HG02840 (cell line): ENCODE results near the gene SEC24D.

Experiments used
- ATAC-seq: cut with Tn5 transposase; IDR thresholded peaks from one replicate; pipeline ENCODE4 v1.9.1; 2021; ENCODE audit warnings: mild to moderate bottlenecking, moderate library complexity, moderate number of reproducible peaks; ENCODE audit not compliant: unreplicated experiment, low FRiP score

Gene SEC24D

DNA sequence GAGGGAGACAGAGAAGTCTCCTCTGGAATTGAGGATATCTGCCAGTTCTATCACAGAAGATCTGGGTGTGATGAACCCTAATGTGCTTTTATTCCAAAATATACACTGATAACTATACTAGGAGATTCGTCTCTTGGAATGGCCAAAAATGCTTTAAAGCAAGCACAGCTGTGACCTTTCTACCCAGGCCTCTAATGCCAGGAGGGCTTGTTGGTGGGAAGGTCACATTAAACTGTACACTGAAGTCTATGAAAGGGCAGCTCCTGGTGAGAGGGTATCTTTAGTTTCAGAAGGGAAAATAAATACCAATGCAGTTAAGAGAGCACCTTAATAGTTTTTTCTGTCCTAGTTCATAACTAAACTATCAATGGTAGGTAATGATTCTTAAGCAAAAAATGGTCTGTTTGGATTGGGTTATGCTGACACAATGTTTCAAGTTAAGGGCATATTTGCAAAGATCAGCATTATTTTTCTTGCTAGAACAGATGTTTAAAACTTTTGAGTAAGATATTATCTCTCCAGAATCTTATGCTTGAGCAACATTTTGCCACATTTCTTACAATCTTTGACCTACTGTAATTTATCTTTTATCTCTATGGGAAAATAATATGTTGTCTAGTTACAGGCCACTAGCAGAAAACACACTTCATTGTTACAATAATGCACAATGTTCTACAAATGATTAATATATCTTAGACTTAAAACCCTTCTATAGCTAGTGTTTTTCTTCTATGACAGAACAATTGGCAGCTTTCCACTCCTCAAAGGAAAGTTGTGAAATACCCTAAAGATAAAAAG lies 59.6 kb downstream of the SEC24D start:
- no peak for ATAC-seq

DNA sequence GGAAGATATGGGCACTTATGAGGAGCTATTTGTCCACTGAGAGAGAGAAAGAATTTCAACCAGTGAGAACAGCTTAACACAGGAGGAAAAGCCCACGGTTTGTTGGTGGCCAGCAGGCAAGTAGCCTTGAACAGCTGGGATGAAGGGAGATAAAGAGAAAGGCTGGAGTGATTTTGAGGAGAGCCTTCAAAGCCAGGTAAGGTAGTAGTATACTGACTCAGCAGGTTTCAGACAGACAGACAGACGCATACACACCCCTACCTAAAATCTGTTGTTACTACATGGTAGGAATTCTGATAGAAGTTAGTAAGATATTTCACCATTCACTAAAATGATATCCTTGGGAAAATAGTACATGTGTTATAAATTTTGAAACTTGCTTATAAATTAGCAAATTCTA lies 60.5 kb downstream of the SEC24D start:
- no peak for ATAC-seq

DNA sequence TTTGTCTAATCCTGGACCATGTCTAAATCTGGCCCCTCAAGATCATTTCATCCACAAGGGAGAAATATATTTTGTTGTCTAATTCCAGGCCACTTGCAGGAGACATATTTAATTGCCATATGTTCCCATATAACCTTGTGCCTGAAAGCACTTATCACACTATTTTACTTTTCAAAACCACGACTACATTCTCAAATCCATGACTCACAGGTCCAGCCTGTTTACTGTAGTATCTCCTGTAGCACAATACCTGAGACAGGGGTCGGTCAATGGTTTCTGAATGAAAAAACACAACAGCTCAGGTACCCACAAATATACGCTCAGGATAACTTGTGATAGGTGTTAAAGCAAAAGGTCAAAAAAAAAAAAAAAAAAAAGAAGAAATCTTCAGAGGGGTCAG lies 60.9 kb downstream of the SEC24D start:
- no peak for ATAC-seq

DNA sequence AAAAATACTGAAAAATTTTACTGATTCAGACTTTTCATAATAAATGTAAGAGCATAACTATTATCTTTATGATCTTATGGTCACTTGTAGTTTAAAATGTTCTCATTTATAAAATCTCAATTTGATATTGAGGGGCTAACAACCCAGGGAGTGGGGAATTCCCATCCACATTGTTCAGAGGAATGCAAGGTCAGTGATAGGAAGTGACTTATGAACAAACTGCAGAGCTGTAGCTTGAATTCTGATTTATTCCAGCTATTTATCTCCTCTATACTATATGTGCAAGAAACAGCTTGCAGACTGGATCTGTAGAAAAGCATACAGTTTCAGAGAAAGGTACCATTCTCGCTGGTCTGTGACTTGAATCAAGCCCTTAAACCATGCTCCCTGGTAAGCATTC lies 61.6 kb downstream of the SEC24D start:
- no peak for ATAC-seq

DNA sequence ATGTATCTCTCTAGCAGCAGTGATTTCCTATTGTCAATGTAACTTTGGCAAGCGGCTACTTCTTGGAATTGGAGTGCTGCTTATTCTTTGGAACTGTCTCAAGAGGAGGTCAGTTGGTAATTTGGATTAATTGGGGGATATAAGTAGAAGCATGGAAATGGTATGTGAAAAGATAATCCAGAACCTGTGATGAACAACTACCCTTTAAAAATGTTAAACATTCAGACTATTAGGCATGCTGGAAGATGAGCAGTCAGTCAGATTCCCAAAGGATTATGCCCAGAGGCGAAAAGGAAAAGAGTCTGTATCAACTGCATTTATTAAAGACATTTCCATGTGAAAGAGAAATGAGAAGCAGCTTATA lies 62.5 kb downstream of the SEC24D start:
- ATAC-seq = no peak

DNA sequence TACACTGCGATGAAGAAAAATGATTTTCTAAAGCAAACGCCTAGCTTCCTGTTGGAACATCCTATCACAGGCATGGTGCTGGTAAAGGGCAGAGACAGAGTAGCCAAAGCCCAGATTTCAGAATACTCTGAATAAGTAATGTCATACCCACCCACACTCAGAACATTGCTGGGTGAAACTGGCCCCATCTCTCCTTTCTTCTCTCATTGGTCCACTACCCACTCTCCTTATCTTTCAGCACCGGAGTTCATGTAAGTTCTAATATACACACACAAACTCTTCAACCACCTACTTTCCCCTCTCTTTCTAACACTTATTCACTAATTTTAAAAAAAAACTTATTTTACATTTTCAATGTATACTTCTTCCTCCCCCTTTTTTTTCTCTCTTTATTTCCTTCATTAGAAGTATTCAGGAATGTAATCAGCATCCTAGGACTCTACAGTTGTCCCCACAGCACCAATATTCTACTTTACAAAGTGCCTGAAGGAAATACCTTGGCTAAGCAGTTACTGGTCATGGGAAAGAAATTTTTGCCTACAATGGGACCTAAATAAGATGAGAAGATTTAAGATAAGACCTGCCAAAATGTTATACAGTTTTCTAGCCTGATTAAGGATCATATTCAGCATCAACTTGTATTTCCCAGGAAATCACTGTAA lies 63.0 kb downstream of the SEC24D start:
- ATAC-seq = no peak

DNA sequence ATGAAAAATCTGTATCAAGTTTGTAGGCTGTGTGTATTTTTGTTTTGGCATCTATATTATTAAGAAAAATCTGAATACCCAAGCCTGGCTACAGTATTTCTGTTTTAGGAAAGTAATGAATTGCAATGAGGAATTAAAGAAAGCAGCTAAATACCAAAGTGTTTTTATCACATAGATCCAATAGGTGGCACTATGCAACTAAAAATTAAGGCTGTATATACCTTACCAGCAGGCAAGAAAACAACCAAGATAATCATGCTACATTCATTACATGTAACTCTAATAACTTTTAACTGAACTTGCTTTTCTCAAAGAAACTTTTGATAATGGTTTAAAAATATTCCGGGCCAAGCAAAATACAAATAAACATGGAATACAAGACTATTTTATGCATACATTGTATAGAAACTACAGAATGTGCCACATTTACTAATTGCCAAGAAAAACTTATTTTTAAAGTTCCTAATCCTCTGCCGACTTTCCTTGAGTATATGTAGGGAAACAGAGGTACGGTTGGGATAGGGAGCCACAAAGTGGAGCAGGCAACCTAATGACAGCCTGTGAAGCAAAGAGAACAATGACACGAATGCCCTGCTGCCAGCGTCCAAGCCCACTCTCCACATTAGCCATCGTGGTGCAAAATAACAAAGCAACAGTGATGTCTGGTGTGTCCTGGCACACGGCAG lies 63.7 kb downstream of the SEC24D start:
- ATAC-seq = no peak

DNA sequence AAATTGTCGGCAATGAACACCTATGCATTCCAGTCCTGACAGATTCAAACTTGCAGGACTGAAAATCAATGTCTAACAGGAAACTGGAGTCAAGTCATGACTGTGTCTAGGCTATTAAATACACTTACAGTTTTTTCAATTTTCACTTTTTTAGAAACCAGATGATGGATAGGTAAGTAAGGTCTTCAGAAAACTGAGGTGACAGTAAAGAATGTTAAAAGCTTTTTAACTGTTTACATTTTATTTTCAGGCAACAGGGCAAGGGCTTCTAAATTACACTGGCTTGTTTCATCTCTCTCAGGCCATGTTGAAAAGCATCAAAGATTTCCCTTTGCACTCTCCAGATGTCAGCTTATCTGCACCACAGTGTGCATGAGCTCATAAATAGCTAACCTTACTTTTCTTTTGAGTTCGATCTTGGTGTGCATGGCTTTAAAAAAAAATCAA lies 65.2 kb downstream of the SEC24D start:
- no peak for ATAC-seq

DNA sequence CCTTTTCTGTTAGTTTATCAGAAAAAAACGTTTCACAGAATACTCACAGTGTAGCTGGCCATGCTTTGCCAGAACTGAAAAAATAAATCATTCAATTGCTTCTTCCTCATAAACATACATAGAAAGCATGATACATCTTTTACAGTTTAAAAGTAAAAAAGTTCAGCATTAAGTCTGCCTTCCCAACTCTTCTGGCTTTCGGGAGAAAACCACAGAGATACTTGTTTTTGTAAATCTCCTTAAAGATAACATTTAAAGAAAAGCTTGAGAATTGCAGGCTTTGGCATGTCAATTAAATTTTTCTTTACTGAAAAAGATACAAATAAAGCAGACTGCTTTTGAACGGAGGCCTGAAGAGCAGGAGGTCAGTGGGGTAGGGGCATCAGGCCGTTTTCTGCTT lies 66.8 kb downstream of the SEC24D start:
- no peak for ATAC-seq

DNA sequence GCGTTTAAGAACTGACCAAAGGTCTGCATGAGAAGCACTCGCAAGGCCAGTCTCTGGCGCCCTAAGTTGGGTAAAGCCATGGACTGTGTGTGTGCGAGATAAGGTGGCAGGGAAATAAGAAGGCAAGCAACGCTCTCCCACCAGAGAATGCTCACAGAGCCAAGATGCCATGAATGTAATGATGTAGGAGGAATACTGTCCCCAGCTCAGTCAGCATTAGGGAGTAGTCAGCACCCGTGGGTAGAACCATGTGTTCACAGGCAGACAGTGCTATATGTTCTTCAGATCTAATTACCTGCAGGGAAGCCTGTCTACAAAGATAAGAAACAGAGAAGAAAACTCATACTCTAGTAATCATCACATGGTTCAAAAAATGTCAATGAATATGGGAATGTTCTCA lies 68.8 kb downstream of the SEC24D start:
- ATAC-seq = no peak

DNA sequence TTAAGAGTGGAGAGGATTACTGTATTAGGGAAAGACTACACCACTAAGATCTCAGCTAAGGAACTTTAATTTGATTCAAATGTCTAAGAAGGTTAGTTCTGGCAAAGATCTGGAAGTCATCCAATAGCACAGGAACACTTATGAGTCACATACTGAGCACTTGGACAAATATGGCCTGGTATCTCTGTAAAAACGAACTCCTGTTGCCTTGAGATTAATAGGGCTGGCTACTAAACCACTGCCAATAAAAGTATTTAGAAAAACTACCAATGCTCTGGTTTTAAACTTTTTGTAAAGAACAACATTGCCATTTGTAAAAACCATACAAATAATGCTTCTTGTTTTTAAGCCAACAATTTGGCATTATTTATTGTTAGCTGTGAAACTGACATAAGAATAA lies 70.5 kb downstream of the SEC24D start:
- no peak for ATAC-seq

DNA sequence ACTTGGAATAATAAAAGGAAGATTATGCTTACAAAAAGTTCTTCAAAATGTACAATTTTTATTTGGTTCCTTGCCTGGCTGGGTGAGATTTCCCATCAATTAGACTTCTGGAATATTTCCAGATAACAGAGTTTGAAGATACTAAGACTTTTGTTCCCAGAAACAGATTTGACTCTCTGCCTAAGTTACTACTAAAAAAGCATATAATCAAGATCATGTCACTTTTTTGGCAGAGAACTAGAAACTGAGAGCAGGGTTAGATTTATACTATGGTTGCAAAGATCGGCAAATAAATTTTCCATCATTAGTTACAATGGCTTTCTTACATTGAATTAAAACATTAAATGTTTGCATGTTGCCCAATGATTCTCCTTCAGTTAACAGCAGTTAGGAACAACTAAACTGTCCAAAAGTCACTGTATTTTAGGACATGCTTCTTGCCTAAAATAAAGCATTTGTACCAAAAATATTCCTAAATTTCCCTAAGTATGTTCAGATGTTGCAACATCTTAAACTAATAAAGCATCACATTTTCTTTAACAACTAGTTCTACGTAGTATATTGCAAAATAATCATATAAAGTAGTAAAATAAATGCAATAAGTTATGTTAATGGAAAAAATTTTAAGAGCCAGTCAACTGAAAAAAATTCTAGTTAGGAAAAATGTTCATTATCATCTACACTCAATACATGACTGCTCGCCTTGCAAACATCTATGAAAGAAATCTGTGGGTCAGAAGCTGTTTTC lies 73.0 kb downstream of the SEC24D start:
- no peak for ATAC-seq

DNA sequence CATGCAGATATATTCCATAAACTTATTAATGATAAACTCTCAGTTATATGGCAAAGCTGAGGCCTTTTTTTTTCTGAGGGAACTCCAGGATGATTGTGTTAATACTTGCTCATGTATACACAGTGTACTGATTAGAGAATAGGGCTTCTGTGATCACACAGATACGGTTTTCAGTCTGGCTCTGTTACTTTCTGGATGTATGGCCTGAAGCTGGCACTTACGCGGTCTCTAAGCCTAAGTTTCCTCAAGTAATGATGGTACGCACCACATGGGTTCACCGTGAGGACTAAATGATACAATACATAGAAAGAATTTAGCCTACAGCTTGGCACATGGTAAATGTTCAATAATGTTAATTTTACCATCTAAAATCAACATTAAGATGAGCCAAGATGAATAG lies 73.8 kb downstream of the SEC24D start:
- ATAC-seq = no peak

DNA sequence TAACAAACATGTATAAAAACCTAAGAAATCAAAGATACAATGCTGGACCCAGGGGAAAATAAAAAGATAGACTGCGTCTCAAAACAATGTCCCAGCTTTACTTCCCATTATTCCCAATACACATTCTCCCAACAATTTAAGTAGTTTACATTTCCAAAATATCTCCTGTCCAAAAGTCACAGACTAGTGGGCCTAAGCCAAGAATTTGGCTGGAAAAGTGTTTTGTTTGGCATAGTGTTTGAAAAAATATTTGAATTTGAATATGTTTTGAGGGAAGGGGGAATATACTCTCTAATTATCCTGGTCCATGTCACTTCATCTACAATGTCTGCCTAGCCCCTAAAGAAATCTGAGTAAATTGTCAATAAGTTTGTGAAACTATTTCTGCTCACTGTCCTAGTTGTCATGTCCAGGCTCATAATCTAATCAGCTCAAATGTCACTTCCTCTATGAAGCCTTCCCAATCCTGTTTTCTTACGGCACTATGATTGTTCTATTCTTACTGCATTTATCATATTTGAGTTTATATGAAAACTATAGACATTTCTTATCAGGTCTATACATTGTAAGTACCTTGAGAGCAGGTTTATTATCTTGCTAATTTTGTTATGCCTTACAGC lies 74.4 kb downstream of the SEC24D start:
- ATAC-seq = no peak

DNA sequence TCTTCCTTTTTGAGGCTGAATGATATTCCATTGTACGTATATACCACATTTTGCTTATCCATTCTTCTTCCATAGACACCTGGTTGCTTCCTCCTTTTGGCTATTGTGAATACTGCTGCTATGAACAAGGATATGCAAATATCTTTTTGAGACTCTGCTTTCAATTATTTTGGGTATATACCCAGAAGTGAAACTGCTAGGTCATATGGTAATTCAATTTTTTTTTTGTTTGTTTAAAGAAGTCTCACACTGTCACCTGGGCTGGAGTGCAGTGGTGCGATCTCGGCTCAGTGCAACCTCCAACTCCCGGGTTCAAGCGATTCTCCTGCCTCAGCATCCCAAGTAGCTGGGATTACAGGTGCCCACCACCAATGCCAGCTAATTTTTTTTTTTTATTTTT lies 75.4 kb downstream of the SEC24D start:
- peak; percentile 99 for ATAC-seq

DNA sequence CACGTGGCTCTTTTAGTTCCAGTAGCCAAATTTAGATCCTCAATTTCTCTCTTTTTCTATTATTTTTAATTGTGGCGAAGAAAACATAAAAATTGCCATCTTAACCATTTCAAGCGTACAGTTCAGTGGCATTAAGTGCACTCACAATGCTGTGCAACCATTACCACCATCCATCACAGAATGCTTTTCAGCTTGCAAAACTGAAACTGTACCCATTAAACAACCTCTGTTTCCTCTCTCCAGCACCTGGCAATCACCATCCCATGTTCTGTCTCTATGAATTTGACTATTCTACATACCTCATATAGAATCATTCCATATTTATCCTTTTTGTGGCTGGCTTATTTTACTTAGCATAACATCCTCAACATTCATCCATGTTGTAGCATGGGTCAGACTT lies 75.8 kb downstream of the SEC24D start:
- ATAC-seq = peak; percentile 41

DNA sequence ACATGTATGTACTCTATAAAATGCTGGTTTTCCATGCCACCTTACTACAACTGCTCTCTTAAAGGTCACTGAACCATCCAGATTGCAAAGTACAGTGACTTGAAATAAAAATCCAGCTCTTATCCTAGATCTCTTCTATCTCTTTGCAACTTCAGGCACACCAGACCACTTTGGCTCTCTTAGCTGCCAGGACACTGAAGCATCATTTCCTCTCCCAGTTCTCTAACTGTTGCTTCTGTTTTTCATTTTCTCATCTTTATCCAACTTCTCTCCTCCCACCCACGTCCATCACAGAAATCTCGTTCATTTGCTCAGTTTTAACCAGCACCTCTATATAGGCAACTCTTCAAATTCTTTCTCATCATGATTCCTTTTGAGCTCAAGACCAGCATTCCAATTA lies 76.4 kb downstream of the SEC24D start:
- no peak for ATAC-seq

DNA sequence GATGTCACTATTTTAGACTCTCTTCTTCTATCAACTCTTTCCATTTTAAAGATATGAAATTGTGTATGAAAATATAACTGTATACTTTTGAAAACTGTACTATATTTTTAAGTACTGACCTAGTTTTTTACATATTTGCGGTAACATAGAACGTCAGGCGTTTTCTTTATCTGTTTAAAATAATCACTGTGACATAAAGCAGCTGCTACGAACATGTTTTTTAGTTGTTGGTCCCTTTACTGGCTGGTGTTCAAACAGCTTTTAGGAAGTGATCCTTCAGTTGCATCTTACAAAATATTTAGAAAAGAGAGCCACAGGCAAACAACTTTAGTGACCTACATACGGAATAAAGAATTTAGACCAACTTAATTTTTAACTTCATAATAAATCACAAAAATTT lies 77.6 kb downstream of the SEC24D start:
- no peak for ATAC-seq

DNA sequence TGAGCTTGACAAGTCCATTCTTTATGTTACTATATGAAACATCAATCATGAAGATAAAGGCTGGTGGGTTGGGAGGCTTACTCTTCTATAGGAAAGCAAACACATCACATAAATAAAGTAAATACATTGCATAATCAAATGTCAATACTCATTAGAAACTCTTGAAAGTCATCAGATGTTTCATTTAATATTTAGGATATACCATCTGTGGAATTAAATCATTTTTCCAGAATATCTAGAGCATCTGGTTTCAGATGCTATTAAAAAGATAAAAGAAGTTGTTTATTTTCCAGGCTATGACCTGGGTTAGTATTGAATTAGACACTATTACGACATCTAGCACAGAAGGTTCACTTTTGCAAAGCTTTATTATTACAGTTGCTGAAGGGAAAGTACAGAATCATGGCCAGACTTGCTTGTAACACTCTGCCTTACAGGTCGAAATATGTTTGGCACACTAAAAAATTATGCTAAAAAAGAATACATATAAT lies 78.1 kb downstream of the SEC24D start:
- no peak for ATAC-seq

DNA sequence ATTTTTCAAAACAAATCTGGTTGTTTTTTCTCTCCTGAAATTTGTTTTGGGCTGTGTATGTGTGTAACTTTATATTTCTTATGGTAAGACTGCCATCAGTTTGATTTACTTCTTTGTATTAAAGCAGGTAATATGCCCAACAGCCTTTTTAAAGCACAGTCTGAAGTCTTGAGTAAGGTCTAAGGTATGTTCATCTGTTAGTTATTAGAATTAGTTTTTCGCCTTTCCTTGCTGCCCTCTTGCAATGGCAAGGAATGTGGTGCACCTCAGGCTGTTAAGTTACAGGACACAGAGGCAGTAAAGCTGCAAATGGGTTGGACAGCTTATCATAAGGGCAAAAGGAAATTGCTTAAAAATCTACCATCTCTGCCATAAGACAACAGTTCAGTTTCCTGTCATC lies 79.0 kb downstream of the SEC24D start:
- ATAC-seq = no peak
